IPS-15b (cell line): ENCODE measurements around the gene DUSP8.

Experiments
- H3K27me3 ChIP-seq: one replicate; pipeline ENCODE4 v1.6.1; 2013; ENCODE audit warnings: low read length; ENCODE audit not compliant: control insufficient read depth, insufficient read depth
- H3K36me3 ChIP-seq: one replicate; pipeline ENCODE4 v1.6.1; 2013; ENCODE audit warnings: low read length; ENCODE audit not compliant: control insufficient read depth, insufficient read depth
- H3K4me1 ChIP-seq: one replicate; pipeline ENCODE4 v1.6.1; 2013; ENCODE audit warnings: mild to moderate bottlenecking, low read length; ENCODE audit not compliant: control insufficient read depth, insufficient read depth
- H3K4me3 ChIP-seq: one replicate; pipeline ENCODE4 v1.5.1; 2013; ENCODE audit warnings: low read depth, low read length
- H3K9ac ChIP-seq: one replicate; pipeline ENCODE4 v1.6.1; 2013; ENCODE audit warnings: low read depth, mild to moderate bottlenecking, low read length
- H3K9me3 ChIP-seq: one replicate; pipeline ENCODE4 v1.6.1; 2013; ENCODE audit warnings: mild to moderate bottlenecking, low read length; ENCODE audit not compliant: control insufficient read depth, insufficient read depth

The DUSP8 gene

GRCh38 chr11:1563149-1563638 is 8.9 kb downstream of the DUSP8 start:
- H3K36me3 ChIP-seq = peaks cover 22% of the 10 kb centered on the region
- no peak overlapping the region for H3K9ac ChIP-seq
- peaks cover 7% of the 10 kb centered on the region for H3K4me1 ChIP-seq
- no peak overlapping the region for H3K4me3 ChIP-seq
- H3K9me3 ChIP-seq = no peaks in the 10 kb centered on the region
- no peaks in the 10 kb centered on the region for H3K27me3 ChIP-seq

DNA sequence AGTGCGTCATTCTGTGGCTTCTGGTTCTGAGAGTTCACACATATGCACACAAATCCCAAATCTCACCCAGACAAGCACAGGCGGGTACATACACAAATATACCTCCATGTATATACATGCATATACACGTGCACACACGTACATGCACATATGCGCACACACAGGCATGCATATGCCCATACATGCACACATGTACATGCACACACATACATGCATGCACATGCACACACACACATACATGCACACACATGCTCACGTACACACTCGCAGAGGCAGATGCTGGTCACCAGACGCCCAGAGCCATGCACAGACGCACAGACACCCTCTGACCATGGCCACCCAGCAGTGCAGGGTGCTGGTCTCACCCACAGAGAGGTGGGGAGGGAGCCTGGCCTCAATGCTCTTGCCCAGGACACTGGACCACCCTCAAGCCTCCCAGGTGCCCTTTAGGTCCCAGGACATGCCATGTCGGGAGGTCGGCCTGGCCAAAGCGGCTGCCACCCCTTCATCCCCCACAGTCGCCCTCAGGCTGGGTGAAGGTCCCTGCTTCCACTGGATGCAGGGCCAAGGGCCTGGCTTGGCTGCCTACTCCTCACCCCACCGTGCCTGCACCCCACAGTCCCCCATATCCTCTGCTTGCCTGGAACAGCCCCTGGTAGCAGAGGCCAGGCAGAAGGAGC is 9.5 kb downstream of the DUSP8 start:
- no peak overlapping the region for H3K4me3 ChIP-seq
- H3K27me3 ChIP-seq = no peaks in the 10 kb centered on the region
- peaks cover 26% of the 10 kb centered on the region for H3K36me3 ChIP-seq
- peaks cover 2% of the 10 kb centered on the region for H3K4me1 ChIP-seq
- H3K9me3 ChIP-seq = no peaks in the 10 kb centered on the region
- H3K9ac ChIP-seq = no peak overlapping the region

- Histone ChIP-seq H3K27me3 (no peaks in the 10 kb centered on the region), H3K36me3 (peaks cover 29% of the 10 kb centered on the region), H3K4me3 (no peak overlapping the region), H3K9ac (no peak overlapping the region), H3K9me3 (no peaks in the 10 kb centered on the region), H3K4me1 (peaks cover 2% of the 10 kb centered on the region)
Measured at GRCh38 chr11:1561955-1562354, 10.1 kb downstream of the DUSP8 start.

- Histone ChIP-seq H3K4me3 (no peak overlapping the region), H3K36me3 (peaks cover 29% of the 10 kb centered on the region), H3K9ac (no peak overlapping the region), H3K27me3 (no peaks in the 10 kb centered on the region), H3K4me1 (peaks cover 2% of the 10 kb centered on the region), H3K9me3 (no peaks in the 10 kb centered on the region)
Measured at GRCh38 chr11:1561266-1561665, 10.8 kb downstream of the DUSP8 start.

DNA sequence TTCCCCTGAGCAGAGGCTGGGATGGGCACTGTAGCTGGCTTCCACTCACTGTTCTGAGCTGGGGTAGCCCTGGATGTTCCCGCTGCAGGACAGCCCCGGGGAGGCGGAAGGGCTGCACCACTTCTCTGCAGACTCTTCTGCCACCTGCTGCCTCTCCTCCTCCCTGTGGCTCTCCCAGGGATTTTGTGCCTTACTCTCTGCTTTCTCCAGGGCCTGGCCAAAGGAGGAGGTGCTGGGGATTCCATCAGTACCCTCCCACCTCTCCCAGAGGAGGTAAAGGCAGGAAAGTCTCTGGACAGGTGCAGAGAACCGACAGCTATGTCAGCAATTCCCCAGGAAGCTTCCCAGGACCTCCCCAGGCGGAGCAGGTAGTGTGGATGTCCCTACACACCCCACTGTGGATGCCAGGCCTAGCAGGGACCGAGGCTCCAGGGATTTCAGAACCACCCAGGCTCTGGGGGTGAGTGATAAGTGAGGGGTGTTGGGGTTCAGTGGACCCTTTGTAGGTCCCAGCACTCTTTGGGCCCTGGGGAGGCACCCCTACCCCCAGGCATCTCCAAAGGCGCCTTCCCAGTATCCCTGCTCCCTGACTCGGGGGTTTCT is 11.3 kb downstream of the DUSP8 start:
- Histone ChIP-seq H3K27me3 (no peaks in the 10 kb centered on the region), H3K4me1 (peaks cover 2% of the 10 kb centered on the region), H3K4me3 (no peak overlapping the region), H3K36me3 (peaks cover 29% of the 10 kb centered on the region), H3K9ac (no peak overlapping the region), H3K9me3 (no peaks in the 10 kb centered on the region)

- H3K36me3 ChIP-seq = peaks cover 25% of the 10 kb centered on the region
- no peak overlapping the region for H3K9ac ChIP-seq
- H3K9me3 ChIP-seq = no peaks in the 10 kb centered on the region
- H3K4me3 ChIP-seq = no peak overlapping the region
- H3K4me1 ChIP-seq = peaks cover 2% of the 10 kb centered on the region
- no peaks in the 10 kb centered on the region for H3K27me3 ChIP-seq
Measured at GRCh38 chr11:1560002-1560648, 11.9 kb downstream of the DUSP8 start.

- H3K9me3 ChIP-seq = no peaks in the 10 kb centered on the region
- no peaks in the 10 kb centered on the region for H3K27me3 ChIP-seq
- no peak overlapping the region for H3K9ac ChIP-seq
- peaks cover 23% of the 10 kb centered on the region for H3K36me3 ChIP-seq
- peaks cover 5% of the 10 kb centered on the region for H3K4me1 ChIP-seq
- H3K4me3 ChIP-seq = no peak overlapping the region
Measured at GRCh38 chr11:1559111-1559951, 12.7 kb downstream of the DUSP8 start.

- no peaks in the 10 kb centered on the region for H3K9me3 ChIP-seq
- peaks cover 23% of the 10 kb centered on the region for H3K36me3 ChIP-seq
- no peaks in the 10 kb centered on the region for H3K27me3 ChIP-seq
- peaks cover 3% of the 10 kb centered on the region for H3K4me1 ChIP-seq
- H3K4me3 ChIP-seq = no peak overlapping the region
- H3K9ac ChIP-seq = no peak overlapping the region
Measured at GRCh38 chr11:1558775-1559110, 13.3 kb downstream of the DUSP8 start.

- H3K4me1 ChIP-seq = peaks cover 3% of the 10 kb centered on the region
- H3K27me3 ChIP-seq = no peaks in the 10 kb centered on the region
Measured at GRCh38 chr11:1557904-1558774, 13.9 kb downstream of the DUSP8 start.

DNA sequence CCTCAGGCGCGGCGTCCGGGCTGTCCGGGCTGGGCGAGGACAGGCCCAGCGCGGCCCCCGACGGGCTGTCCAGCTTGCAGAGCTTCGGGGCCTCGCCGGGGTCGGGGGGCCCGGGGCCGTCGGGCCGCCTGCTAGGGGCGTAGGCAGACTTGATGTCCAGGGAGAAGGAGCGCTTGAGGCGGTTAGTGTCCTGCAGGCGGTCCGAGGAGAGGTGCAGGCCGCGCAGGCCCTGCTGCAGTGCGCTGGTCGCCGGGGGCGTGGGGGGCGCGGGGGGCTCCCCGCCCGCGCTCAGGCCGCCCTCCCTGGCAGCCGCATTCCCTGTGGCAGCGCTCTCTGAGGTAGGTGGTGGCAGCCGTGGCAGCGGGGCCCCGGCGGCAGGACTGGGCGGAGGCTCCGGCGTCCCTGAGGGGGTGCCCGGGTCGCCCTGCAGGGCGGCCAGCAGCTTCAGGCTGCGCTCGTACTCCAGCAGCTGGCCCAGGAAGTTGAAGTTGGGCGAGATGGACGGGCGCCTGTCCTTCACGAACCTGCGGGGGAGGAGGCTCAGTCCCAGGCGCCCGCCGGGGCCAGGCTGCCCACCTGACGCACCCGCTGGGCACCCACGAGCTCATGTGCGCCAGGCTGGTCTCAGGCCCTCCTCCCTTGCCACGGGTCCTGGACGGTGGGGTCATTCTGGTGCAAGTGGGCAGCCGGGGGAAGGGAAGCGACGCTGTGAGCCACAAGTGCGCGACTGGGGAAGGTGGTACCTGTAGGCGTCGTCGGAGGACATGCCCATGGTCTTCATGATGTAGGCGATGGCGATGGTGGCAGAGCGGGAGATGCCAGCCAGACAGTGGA is 14.8 kb downstream of the DUSP8 start:
- no peak overlapping the region for H3K4me3 ChIP-seq
- H3K4me1 ChIP-seq = peaks cover 3% of the 10 kb centered on the region
- no peak overlapping the region for H3K9ac ChIP-seq
- H3K36me3 ChIP-seq = peaks cover 15% of the 10 kb centered on the region
- H3K27me3 ChIP-seq = peaks cover 2% of the 10 kb centered on the region
- no peaks in the 10 kb centered on the region for H3K9me3 ChIP-seq

More at GRCh38 chr11:1557904-1558774, 13.9 kb downstream of the DUSP8 start:
- Histone ChIP-seq H3K9me3 (no peaks in the 10 kb centered on the region), H3K9ac (no peak overlapping the region), H3K36me3 (peaks cover 23% of the 10 kb centered on the region), H3K4me3 (no peak overlapping the region)
